Measurements from ENCODE around the gene ANKEF1.

DNA sequence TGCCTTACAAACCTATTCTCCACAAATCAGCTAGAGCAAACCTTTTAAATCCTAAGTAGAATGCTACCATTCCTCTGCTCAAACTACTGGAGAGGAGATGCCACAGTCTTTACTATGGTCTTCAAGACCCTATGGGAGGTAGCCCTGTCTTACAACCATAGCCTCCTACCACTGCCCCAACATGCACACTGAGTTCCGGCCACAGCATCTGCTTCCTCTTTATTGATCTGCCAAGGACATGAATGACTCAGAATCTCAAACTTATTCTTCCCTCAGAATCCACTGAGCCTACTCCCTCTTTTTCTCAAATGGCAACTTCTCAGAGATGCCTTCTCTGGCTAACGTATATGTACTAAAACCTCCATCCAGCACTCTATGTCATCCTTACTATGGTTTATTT lies 12.2 kb upstream of the ANKEF1 start:
- TF ChIP-seq TAF1 (IDR thresholded peaks at IDR 0.05; ENCODE audit: borderline replicate concordance, insufficient read depth, low read length) = no peak
- TF ChIP-seq POLR2AphosphoS5 (IDR thresholded peaks at IDR 0.05; ENCODE audit: low read depth, low read length) = no peak

Data from PFSK-1 (cell line).